ENCODE results near the gene HOXB5.

DNA sequence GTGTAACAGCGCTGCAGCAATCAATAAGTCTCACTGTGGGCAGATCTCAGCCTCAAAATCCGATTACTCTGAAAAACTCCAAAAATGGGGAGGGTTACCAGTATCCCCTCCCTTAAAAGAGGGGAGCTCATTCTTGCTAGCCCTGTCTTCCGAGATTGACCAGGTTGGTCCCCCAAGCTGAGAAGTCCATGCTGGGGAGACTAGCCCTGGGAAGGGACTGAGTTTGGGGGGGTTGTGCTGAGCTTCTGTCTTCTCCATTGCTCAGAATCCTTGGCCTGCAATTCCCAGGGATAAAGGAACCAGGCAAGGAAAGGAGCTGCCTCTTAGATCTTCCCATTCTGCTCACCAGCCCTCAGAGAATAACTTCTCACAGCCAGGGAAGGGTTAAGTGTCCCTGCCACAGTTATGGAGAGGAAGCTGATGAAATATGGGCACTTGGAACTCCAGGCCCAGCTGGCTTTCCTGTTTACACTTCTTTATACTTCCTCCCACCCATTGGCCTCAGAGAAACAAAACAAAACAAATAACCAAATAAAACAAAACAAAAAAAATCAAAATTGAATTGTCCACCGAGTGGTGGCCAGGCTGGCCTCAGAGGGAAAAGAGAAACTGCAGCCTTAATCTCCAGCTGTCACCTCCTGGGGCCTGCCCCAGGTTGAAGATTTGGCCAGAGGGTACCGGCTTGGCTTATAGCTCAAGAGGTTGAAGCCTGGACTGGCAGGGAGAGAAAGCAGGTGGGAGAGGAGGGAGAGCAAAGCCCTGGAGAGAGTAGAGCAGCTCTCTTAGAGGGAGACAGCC lies 6.1 kb downstream of the HOXB5 start:
- TF ChIP-seq, protein P1, sequence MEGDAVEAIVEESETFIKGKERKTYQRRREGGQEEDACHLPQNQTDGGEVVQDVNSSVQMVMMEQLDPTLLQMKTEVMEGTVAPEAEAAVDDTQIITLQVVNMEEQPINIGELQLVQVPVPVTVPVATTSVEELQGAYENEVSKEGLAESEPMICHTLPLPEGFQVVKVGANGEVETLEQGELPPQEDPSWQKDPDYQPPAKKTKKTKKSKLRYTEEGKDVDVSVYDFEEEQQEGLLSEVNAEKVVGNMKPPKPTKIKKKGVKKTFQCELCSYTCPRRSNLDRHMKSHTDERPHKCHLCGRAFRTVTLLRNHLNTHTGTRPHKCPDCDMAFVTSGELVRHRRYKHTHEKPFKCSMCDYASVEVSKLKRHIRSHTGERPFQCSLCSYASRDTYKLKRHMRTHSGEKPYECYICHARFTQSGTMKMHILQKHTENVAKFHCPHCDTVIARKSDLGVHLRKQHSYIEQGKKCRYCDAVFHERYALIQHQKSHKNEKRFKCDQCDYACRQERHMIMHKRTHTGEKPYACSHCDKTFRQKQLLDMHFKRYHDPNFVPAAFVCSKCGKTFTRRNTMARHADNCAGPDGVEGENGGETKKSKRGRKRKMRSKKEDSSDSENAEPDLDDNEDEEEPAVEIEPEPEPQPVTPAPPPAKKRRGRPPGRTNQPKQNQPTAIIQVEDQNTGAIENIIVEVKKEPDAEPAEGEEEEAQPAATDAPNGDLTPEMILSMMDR (IDR thresholded peaks at IDR 0.05; ENCODE audit: poor library complexity), result no peak
- TF ChIP-seq EZH2phosphoT487 (IDR thresholded peaks at IDR 0.05; ENCODE audit: low read depth, severe bottlenecking, unreplicated experiment), result no peak
